Measurements from ENCODE around the gene ZNF507. TPM values are rescaled to one million over a fixed set of nuclear protein-coding genes. Genes with fewer than 3 reads are reported as not detected.

ZNF507 gene
- total and polyA plus RNA-seq, 2 of the 8 experiments (the other 6 are each of a cell fraction or from before 2014, with no cell fraction given) = 8.6 to 28.8 TPM

GRCh38 chr19:32373585-32374295 is 28.3 kb downstream of the ZNF507 start:
- Histone ChIP-seq H4K5ac (ENCODE audit: insufficient read length, low read depth, low read length) (no peak overlapping the region), H2AK5ac (ENCODE audit: low read depth, low read length) (no peak overlapping the region), H3K4ac (replicated peaks; ENCODE audit: insufficient read length, low read depth, low read length) (no peak overlapping the region), H2BK15ac (ENCODE audit: low read length) (no peak overlapping the region), H3K9ac (replicated peaks in 1 of 4; ENCODE audit: extremely low read depth in 1 of 4, low read depth in 3 of 4, low read length in 3 of 4) (no peak overlapping the region), H3K23ac (ENCODE audit: insufficient read length) (no peak overlapping the region), H3K23me2 (ENCODE audit: low read depth, low read length) (no peaks in the 10 kb centered on the region; the same call in 1 of the 2 replicates), H2BK12ac (ENCODE audit: low read depth, low read length) (no peak overlapping the region), H3K79me1 (ENCODE audit: low read depth, low read length) (no peaks in the 10 kb centered on the region; the same call in 1 of the 2 replicates), H3K4me3 (ENCODE audit: extremely low read depth in 1 of 4, insufficient read depth in 2 of 4, low read depth in 3 of 4, low read length in 4 of 4) (no peak overlapping the region), H3K27ac (ENCODE audit: low read depth, low read length) (no peak overlapping the region), H3K36me3 (ENCODE audit: control insufficient read depth in 2 of 4, insufficient read depth in 4 of 4, low read length in 3 of 4) (peaks cover 5 to 33% (median 15%) of the 10 kb centered on the region in 4 experiments), H2BK5ac (ENCODE audit: low read depth, low read length) (no peak overlapping the region), H3K56ac (replicated peaks; ENCODE audit: insufficient read length, low read depth, low read length) (no peak overlapping the region), H3K4me1 (replicated peaks in 1 of 4; ENCODE audit: control insufficient read depth in 3 of 4, insufficient read depth in 4 of 4, low read length in 3 of 4) (peaks cover 0 to 4% (median 0%) of the 10 kb centered on the region in 4 experiments; a peak in 2 of 7 replicates), H3K27me3 (replicated peaks in 1 of 4; ENCODE audit: control insufficient read depth in 3 of 4, extremely low read depth in 1 of 4, insufficient read depth in 3 of 4, low read length in 3 of 4) (no peaks in the 10 kb centered on the region), H3K4me2 (ENCODE audit: insufficient read depth in 1 of 2, low read depth in 2 of 2, low read length in 2 of 2) (no peak overlapping the region), H3K14ac (ENCODE audit: insufficient read length) (no peak overlapping the region), H4K91ac (replicated peaks; ENCODE audit: insufficient read length, low read length) (no peak overlapping the region), H2AFZ (ENCODE audit: low read length) (no peak overlapping the region), H3K9me3 (ENCODE audit: insufficient read depth in 2 of 2, low read depth in 1 of 2, low read length in 1 of 2) (0 out of 4 replicates have a peak, but pooled peaks cover 0 to 2% of the 10 kb centered on the region in 2 experiments), H4K8ac (ENCODE audit: extremely low read depth, insufficient read depth, low read length) (no peak overlapping the region), H2BK120ac (replicated peaks; ENCODE audit: low read depth, low read length) (no peak overlapping the region), H2BK20ac (ENCODE audit: low read length) (no peak overlapping the region), H4K20me1 (replicated peaks in 1 of 2; ENCODE audit: control insufficient read depth in 1 of 2, insufficient read depth in 2 of 2, low read length in 2 of 2) (peaks cover 5 to 6% of the 10 kb centered on the region in 2 experiments), H3K79me2 (ENCODE audit: control insufficient read depth in 1 of 2, insufficient read depth in 2 of 2, low read length in 2 of 2) (peaks cover 3 to 19% of the 10 kb centered on the region in 2 experiments; a peak in 3 of 4 replicates), H3K18ac (ENCODE audit: extremely low read depth, low read length) (no peak overlapping the region)
- ChIA-PET CTCF (ENCODE audit: partially characterized antibody) (interaction anchor here (0.6 to 1.4 kb wide), 5 partner anchors 13 to 495 kb away, joined by 3 to 6 read pairs (median 3); no protein-coding TSS in a partner anchor), POLR2A (ENCODE audit: partially characterized antibody) (interaction anchor here (0.6 to 1.3 kb wide), 2 partner anchors 11 to 277 kb away, joined by 4 to 5 read pairs; no protein-coding TSS in a partner anchor)
- no peak for FAIRE-seq
- TF ChIP-seq SUZ12 (IDR thresholded peaks at IDR 0.05; ENCODE audit: low read length) = no peak
- no peak for TF ChIP-seq E2F6 (IDR thresholded peaks at IDR 0.05)
- no peak for TF ChIP-seq KDM1A (IDR thresholded peaks at IDR 0.05; ENCODE audit: borderline replicate concordance, low read length)
- TF ChIP-seq TEAD4 (IDR thresholded peaks at IDR 0.05; ENCODE audit: low read depth, low read length) = no peak
- no peak for TF ChIP-seq SP4 (IDR thresholded peaks at IDR 0.05; ENCODE audit: low read length)
- TF ChIP-seq SAP30 (IDR thresholded peaks at IDR 0.05; ENCODE audit: insufficient read depth, insufficient replicate concordance, low read length) = no peak
- DNase-seq (ENCODE audit: low read depth in 1 of 2, low spot score in 2 of 2) = no peak
- 87% methylated on average over 10 of the region's 10 CpGs; no CpG with 5 or more reads in 1 of the 2 experiments for WGBS, 2 experiments (ENCODE audit: extremely low coverage in 1 of 2, insufficient coverage in 1 of 2, insufficient read length in 1 of 2, insufficient replicate concordance in 2 of 2, low coverage in 1 of 2, low lambda C conversion rate in 2 of 2, missing lambda C conversion rate in 1 of 2)
